HG02759 (cell line): ENCODE results near the gene POLDIP2.

Source experiments
- ATAC-seq: cut with Tn5 transposase; IDR thresholded peaks from one replicate; pipeline ENCODE4 v1.9.1; 2021; ENCODE audit warnings: mild to moderate bottlenecking, moderate library complexity; ENCODE audit not compliant: unreplicated experiment

Gene POLDIP2

GRCh38 chr17:28367641-28368305, 10.4 kb upstream of the POLDIP2 start:
- ATAC-seq = no peak

- ATAC-seq = no peak
These were observed 9.3 kb upstream of the POLDIP2 start for GRCh38 chr17:28366605-28367004.

GRCh38 chr17:28365487-28365886, 8.2 kb upstream of the POLDIP2 start:
- no peak for ATAC-seq

DNA sequence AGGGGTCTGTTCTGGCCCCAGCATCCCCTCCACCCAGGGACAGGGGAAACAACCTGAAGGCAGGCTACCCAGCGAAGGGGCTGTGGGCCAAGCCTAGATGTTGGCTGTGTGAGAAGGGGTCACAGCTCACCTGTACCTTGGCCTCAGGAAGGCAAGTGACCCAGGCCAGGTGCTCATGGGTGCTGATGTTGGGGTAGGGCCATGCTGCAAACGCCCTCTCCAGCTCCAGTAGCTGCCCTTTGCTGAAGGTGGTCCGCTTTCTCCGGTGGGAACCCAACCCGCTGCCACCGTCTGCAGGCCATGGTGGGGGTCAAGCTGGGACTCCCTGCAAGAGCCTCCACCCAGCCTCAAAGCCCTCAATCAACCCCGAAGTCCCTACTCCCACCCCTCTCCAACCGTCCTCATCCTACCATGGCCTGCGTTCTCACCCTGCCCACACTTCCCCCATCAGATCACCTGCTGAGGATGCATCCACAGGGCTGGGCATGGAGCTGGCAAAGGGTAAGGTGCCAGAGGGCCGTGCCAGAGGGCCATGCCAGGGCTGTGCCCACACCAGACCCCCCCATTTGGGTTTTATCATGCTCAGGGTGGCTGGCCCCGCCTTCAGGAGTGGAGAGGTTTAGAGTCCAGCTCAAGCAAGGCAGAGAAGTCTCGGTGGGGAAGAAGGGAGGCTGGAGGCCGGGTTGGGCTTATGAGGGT, 7.5 kb upstream of the POLDIP2 start, which contains the start of gene SEBOX:
SEBOX (minus strand) TSS at position 535 of the 699 bp plus-strand sequence; CDS start at position 487, 48 bp downstream.
- ATAC-seq = no peak

DNA sequence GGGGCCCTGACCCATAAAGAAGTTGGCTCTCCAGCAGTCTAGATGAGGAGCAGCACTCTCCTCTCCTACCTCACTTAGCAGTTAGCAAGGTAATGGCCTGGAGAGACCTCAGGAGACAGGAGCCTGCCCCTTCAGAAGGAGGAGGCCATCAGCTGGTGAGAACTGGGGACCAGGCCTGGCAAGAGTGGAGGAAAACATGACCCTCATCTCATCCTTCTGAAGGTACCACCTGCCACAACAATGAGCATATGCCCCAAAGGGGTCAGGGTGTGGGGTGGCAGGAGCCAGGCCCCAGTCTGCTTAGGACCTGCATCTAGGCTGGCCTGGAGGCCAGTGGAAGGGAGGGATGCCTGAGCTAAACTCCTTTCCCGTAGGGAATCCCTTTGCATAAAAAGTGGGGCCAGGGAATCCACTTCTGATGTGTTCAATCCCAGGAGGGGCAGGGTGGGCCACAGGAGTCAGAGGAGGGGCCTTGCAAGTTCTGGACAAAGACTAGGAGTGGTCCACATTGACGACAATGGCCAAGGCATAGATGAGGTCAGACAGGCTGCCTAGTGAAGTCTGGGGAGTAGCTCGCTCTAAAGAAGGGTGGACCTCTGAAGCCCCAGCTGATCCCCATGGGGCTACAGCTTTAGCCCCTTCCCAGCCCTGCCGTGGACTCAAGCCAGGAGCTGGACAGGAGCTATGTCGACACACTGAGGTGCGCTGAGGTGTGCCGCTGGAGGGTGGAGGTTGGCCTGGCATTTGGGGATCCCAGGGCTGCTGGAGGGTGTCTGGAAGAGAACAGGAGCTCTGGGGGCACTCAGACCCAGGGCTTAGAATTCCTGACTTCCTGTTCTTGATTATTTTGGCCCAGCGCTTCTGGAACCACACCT, 6.7 kb upstream of the POLDIP2 start:
- ATAC-seq = no peak

DNA sequence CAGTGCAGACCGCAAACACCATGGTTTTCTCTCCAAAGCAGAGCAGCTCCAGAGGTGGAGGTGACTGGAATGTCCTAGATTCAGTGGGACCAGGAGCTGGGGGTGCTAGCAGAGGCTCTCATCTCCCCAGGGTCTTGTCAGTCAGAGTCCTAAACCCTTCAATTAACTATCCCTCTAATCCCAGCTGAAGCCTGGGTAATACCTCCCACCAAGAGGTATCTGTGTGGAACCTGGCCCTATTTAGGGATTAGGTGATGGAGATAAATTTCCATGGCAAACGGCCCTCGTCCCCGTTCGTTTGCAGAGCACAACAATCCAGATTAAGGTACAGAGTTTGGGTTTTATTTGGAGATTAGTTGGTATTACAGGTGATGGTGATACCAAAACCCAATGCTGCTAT, 5.9 kb upstream of the POLDIP2 start:
- ATAC-seq = no peak

GRCh38 chr17:28357901-28358197, 522 bp upstream of the POLDIP2 start:
- ATAC-seq = no peak

DNA sequence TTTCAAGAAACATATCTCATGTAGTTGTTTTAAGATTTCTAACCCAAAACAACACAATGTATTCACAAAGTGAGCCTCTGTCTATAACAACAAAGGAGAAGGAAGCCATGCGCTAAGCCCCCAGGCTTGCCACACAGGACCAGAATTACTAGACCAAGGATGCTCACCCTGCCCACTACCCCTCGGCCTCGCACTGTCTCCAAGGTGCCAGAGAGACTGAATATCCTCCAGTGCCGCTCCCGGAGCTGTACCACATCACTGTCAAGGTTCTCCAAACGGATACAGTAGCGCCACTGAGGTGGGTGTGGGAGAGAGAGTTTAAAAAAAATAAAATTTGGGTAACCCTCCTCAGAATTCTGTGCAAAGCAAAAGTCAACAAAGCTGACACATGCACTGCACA, 7.1 kb downstream of the POLDIP2 start:
- ATAC-seq = no peak

- no peak for ATAC-seq
These were observed 8.3 kb downstream of the POLDIP2 start for GRCh38 chr17:28348979-28349378.

DNA sequence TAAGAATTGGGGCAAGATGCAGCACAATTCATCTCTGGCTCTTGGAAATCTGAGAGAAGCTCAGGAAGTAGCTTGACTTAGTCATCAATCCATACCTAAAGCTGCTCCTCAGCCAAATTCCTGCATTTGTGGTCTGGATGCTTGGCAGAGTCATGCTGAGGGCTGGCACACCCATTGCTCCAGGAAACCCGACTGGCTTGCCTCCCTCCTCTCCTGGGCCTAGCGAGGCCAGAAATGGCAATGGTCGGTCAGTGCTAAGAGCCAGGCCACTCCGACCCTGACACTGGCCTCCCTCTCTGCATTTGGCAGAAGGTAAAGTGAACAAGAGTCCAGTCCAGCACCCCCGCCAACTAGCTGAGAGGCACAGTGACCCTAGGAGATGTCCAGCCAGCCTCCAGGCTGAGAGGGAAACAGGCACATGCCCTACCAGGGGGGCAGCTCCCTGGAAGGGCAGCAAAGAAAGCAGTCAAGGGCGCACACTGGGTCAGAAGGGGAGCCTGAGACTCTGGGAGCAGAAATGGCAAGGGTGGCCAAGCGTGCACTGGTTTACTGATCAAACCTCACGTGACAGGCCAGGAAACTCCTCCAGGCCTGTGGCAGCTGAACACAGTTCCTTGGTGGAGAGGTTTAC, 10.0 kb downstream of the POLDIP2 start:
- ATAC-seq = no peak

DNA sequence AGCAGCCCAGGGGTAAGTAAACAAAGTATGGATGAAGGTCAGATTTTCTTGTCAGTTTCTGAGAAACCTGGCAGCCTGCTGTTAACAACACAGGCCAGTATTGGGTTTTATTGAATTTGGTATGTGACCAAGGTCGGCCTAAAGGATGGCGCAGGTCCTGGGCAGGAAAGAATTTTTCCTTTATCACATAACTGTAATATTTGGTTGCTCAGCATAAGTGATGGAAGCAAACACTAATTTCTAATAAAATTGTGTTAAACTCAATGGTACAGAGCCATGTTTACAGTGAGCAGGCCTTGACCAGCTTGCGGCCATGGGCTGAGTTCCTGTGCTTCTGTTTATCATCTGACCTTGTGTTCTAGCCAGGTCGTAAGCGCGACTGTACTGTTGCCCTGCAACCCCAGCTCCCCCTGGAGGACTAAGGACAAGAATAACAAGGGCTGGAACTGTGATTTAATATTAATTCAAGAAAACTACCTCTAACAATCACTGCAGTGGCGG, 10.5 kb downstream of the POLDIP2 start:
- no peak for ATAC-seq

GRCh38 chr17:28346199-28346580, 11.1 kb downstream of the POLDIP2 start:
- no peak for ATAC-seq

DNA sequence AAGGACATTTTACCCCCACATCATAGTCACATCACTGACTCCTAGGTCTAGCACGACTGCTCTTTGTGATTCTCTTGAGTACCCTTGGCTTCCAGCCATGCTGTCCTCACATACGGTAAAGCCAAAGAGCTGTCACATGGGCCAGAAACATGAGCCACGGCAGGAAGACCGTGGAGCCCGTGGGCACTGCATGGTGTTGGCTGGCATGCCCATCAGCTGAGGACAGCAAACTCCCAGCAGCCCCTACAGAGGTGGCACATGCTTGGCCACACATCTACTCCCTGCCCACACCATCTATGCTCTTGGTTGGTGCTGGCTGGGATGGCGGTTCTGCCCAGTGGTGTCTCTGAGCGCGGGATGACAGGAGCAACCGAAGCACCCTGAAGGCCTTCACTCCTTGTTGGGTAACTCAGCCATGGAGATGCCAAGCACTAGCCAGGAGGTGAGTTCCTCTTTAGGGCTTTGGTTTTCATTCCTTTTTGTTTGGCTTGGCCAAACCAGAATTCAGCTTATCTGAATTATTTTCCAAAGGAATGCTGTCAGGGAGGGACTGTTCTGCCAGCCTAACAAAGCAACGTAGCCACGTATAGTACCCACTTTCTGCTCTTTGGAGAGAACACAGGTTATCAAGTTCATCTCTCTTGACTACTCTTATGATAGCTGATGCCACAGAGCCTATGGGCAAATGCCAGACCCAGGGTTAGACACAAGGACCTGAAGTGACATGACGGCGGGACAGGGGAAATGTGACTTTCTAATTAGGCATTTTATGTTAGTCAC, 11.7 kb downstream of the POLDIP2 start:
- ATAC-seq = no peak

DNA sequence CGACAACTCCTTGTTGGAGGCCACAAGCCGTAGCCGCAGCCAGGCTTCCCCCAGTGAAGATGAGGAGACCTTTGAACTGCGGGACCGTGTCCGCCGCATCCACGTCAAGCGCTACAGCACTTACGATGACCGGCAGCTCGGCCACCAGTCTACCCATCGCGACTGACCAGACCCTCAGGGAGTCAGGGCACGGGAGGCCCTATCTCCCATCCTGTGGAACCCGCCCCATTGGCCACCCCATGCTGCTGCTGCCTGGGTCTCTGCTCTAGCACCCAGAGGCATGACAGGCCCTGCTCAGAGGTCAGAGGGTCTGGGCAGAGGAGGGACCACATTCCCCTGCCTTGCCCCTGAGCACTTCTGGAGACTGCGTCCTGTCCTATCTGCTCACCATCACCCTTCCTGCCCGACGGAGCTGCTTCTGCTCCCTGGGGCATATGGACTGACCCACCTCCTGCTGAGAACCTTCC, 12.9 kb downstream of the POLDIP2 start:
- no peak for ATAC-seq

DNA sequence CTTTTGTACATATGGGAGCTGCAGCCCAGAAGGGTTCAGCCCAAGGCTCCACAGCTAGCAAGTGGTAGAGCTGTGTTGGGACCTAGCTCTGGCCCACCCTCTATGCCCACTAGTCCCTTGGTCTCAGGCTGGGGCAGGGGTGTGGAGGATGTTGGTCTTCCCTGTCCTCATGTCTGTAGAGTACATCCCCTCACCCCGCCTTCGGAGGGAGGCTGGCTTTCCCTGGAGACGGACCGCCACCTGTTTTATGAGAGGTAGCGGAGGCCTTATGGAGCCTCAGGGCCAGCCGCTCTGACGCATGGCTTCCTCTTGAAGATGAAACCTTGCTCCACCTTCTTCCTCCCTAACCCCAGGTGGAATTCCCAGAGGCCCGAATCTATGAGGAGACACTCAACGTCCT, 13.3 kb downstream of the POLDIP2 start:
- ATAC-seq = no peak

- ATAC-seq = no peak
These were observed 13.8 kb downstream of the POLDIP2 start for GRCh38 chr17:28343491-28343932.

DNA sequence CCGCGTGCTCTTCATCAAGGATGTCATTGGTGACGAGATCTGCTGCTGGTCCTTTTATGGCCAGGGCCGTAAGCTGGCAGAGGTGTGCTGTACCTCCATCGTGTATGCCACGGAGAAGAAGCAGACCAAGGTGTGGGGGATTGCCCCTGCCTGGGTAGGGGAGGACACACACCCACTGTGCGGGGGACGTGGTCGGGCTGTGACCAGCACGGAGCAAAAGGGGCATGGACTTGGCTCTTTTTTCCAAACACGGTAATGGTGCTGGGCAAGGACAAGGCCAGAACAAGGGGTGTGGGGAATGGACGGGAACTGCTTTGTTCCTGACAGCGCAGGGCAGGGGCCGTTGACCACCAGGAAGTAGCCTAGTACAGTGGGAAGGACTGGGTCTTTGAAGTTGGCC, 15.0 kb downstream of the POLDIP2 start:
- ATAC-seq = no peak

DNA sequence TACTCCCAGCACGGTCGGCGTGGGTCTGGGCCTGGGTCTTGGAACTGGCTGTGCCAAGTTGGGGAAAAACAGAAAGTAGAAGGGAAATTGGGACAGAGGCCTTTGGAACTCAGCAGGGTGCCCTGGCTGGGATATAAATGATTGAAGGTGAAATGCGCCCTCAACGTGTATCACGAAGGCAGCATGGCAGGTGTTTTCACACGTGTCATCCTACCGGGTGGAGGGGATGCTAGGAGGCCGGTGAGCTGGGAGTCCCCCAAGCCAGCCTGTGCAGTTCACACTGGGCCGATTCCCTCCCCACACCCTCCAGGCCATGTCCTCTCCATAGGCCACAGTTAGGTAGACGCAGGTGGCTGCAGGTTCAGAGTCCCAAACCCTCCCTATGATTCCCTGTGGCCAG, 15.8 kb downstream of the POLDIP2 start:
- ATAC-seq = no peak

GRCh38 chr17:28340374-28340773, 17.0 kb downstream of the POLDIP2 start:
- ATAC-seq = no peak

GRCh38 chr17:28339431-28339830, 17.9 kb downstream of the POLDIP2 start:
- no peak for ATAC-seq
